K562 (cell line): Measurements from ENCODE around the gene GNAT2. TPM values are rescaled to one million over a fixed set of nuclear protein-coding genes. Genes with fewer than 3 reads are reported as not detected.

Source experiments
- CBFA2T2 ChIP-seq: fragments of 450-650 bp; conservative IDR thresholded peaks from 2 replicates; pipeline ENCODE4 v1.6.1; 2017; ENCODE audit warnings: mild to moderate bottlenecking
- CHD4 ChIP-seq: fragments of 200-600 bp; sonication (generic); IDR thresholded peaks from 3 replicates; pipeline ENCODE4 v1.6.1; 2012; ENCODE audit warnings: low read depth, mild to moderate bottlenecking, mixed read lengths, low read length, inconsistent platforms; ENCODE audit not compliant: insufficient read depth, insufficient replicate concordance, poor library complexity, severe bottlenecking
- DPF2 ChIP-seq: fragments of 450-650 bp; IDR thresholded peaks from 2 replicates; pipeline ENCODE4 v1.6.1; 2016
- FOXA3 ChIP-seq, 2 experiments: fragments of 450-650 bp in 1 of 2; sonication (generic) in 1 of 2; formaldehyde crosslinking; IDR thresholded peaks in 1 of 2; conservative IDR thresholded peaks in 1 of 2; 2 replicates each; pipeline versions ENCODE4 v1.4.0 to v1.8.0; 2020 to 2022; ENCODE audit warnings: mild to moderate bottlenecking in 2 of 2, missing genetic modification reagents in 1 of 2
- FOXK2 ChIP-seq, 2 experiments: fragments of 450-650 bp; IDR thresholded peaks in 1 of 2; conservative IDR thresholded peaks in 1 of 2; 2 replicates each; pipeline ENCODE4 v1.6.1; 2016; ENCODE audit warnings: low read depth in 2 of 2, mild to moderate bottlenecking in 1 of 2
- HMGXB4 ChIP-seq: sonication (generic); formaldehyde crosslinking; IDR thresholded peaks from 2 replicates; pipeline ENCODE4 v1.8.1; 2023; ENCODE audit warnings: mild to moderate bottlenecking, missing genetic modification reagents
- HNRNPH1 ChIP-seq: fragments of 200-400 bp; formaldehyde crosslinking; optimal IDR thresholded peaks from 2 replicates; pipeline ENCODE3; 2017; ENCODE audit warnings: low read depth, mild to moderate bottlenecking, low read length, moderate library complexity
- KDM1A ChIP-seq, 2 experiments: fragments of 450-650 bp; IDR thresholded peaks; 2 replicates each; pipeline ENCODE4 v1.6.1; 2016; ENCODE audit warnings: mild to moderate bottlenecking in 2 of 2
- MCM5 ChIP-seq: fragments of 450-650 bp; IDR thresholded peaks from 2 replicates; pipeline ENCODE4 v1.6.1; 2016; ENCODE audit warnings: low read depth
- NCOA2 ChIP-seq, 2 experiments: fragments of 450-650 bp; IDR thresholded peaks; 2 replicates each; pipeline ENCODE4 v1.6.1; 2018; ENCODE audit warnings: mild to moderate bottlenecking in 2 of 2, moderate library complexity in 1 of 2; ENCODE audit not compliant: partially characterized antibody in 2 of 2
- NCOA6 ChIP-seq: fragments of 450-650 bp; IDR thresholded peaks from 2 replicates; pipeline ENCODE4 v1.6.1; 2017; ENCODE audit warnings: mild to moderate bottlenecking
- NFIC ChIP-seq: fragments of 450-650 bp; IDR thresholded peaks from 2 replicates; pipeline ENCODE4 v1.6.1; 2017; ENCODE audit warnings: mild to moderate bottlenecking, inconsistent platforms
- NR0B1 ChIP-seq: fragments of 450-650 bp; IDR thresholded peaks from one replicate; pipeline ENCODE4 v1.6.1; 2018; ENCODE audit warnings: mild to moderate bottlenecking, moderate library complexity; ENCODE audit not compliant: partially characterized antibody
- SAFB2 ChIP-seq: fragments of 200-400 bp; formaldehyde crosslinking; IDR thresholded peaks from 2 replicates; pipeline ENCODE4 v1.6.1; 2018; ENCODE audit warnings: borderline replicate concordance, low read length, low read depth, moderate library complexity; ENCODE audit not compliant: severe bottlenecking
- SRSF1 ChIP-seq: fragments of 200-400 bp; formaldehyde crosslinking; IDR thresholded peaks from 2 replicates; pipeline ENCODE4 v1.6.1; 2017; ENCODE audit warnings: mild to moderate bottlenecking, low read depth, low read length, moderate library complexity
- SRSF9 ChIP-seq: fragments of 200-400 bp; formaldehyde crosslinking; IDR thresholded peaks from 2 replicates; pipeline ENCODE4 v1.6.1; 2017; ENCODE audit warnings: low read depth, low read length, borderline replicate concordance
- TBL1XR1 ChIP-seq, 2 experiments: IDR thresholded peaks; 2 replicates each; pipeline ENCODE4 v1.6.1; 2012; ENCODE audit warnings: improper control_type of control experiment in 2 of 2, low read length in 2 of 2, mild to moderate bottlenecking in 1 of 2
- TCFL5 ChIP-seq: fragments of 250-450 bp; sonication (Bioruptor Pico); conservative IDR thresholded peaks from 2 replicates; pipeline ENCODE4 v1.6.1; 2021; ENCODE audit warnings: mild to moderate bottlenecking, moderate library complexity, matching md5 sums
- ZKSCAN1 ChIP-seq: fragments of 150-350 bp; IDR thresholded peaks from 2 replicates; pipeline ENCODE4 v1.6.1; 2016; ENCODE audit warnings: low read depth, low read length
- ZNF695 ChIP-seq: fragments of 450-650 bp; formaldehyde crosslinking; IDR thresholded peaks from 2 replicates; pipeline ENCODE4 v1.4.0; 2020; ENCODE audit warnings: mild to moderate bottlenecking, moderate library complexity
- ZNF830 ChIP-seq: fragments of 250-450 bp; sonication (Bioruptor Pico); IDR thresholded peaks from 2 replicates; pipeline ENCODE4 v1.5.0; 2021; ENCODE audit warnings: mild to moderate bottlenecking
- polyA plus RNA-seq, 8 experiments: library from polyadenylated mRNA; depleted of rRNA in 4 of 8; stranded (reverse) in 5 of 8; unstranded in 3 of 8; fragments of >200 nt; fragmentation: Nextera tagmentation in 2 of 8; fragmentation: Illumina TruSeq in 1 of 8; extraction: Ambion mirVana in 2 of 8; extraction: Trizol in 1 of 8; gene quantifications; 2 replicates each; pipeline versions ENCODE4 v1.2.1 to v1.2.3, GENCODE V29; 2011 to 2014; ENCODE audit warnings: inconsistent platforms in 1 of 8, missing spikeins in 1 of 8
- total RNA-seq, 7 experiments: library from RNA; depleted of rRNA in 6 of 7; stranded (reverse); fragments of >200 nt in 6 of 7; fragmentation: Illumina TruSeq in 2 of 7; extraction: Trizol in 2 of 7; gene quantifications; 2 replicates each; pipeline versions ENCODE4 v1.2.1 to v1.2.3, GENCODE V29; 2011 to 2021; ENCODE audit warnings: low replicate concordance in 1 of 7
- TF ChIP-seq, protein P1 (sequence below), 2 experiments: fragments of 450-650 bp in 1 of 2; IDR thresholded peaks; 2 replicates each; pipeline ENCODE4 v1.6.1; 2011 to 2017; ENCODE audit warnings: low read depth in 2 of 2, antibody characterized with exemption in 1 of 2, borderline replicate concordance in 1 of 2, low read length in 1 of 2, mild to moderate bottlenecking in 1 of 2, mixed read lengths in 1 of 2; ENCODE audit not compliant: control insufficient read depth in 1 of 2
- TF ChIP-seq, protein P2 (sequence below): sonication (generic); formaldehyde crosslinking; IDR thresholded peaks from 2 replicates; pipeline ENCODE4 v1.5.0; 2020; ENCODE audit warnings: missing genetic modification reagents

The GNAT2 gene
- total and polyA plus RNA-seq, 9 of the 15 experiments (the other 6 are each of a cell fraction or from before 2014, with no cell fraction given): 0.06 to 0.52 (median 0.24) TPM; not detected in 1

GRCh38 chr1:109644670-109645069 lies 25.3 kb upstream of the GNAT2 start (continued):
- TF ChIP-seq, protein P1, sequence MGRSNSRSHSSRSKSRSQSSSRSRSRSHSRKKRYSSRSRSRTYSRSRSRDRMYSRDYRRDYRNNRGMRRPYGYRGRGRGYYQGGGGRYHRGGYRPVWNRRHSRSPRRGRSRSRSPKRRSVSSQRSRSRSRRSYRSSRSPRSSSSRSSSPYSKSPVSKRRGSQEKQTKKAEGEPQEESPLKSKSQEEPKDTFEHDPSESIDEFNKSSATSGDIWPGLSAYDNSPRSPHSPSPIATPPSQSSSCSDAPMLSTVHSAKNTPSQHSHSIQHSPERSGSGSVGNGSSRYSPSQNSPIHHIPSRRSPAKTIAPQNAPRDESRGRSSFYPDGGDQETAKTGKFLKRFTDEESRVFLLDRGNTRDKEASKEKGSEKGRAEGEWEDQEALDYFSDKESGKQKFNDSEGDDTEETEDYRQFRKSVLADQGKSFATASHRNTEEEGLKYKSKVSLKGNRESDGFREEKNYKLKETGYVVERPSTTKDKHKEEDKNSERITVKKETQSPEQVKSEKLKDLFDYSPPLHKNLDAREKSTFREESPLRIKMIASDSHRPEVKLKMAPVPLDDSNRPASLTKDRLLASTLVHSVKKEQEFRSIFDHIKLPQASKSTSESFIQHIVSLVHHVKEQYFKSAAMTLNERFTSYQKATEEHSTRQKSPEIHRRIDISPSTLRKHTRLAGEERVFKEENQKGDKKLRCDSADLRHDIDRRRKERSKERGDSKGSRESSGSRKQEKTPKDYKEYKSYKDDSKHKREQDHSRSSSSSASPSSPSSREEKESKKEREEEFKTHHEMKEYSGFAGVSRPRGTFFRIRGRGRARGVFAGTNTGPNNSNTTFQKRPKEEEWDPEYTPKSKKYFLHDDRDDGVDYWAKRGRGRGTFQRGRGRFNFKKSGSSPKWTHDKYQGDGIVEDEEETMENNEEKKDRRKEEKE (IDR thresholded peaks at IDR 0.05; ENCODE audit: borderline replicate concordance in 1 of 2, control insufficient read depth in 1 of 2, low read depth in 2 of 2, low read length in 1 of 2): no peak
- TF ChIP-seq, protein P2, sequence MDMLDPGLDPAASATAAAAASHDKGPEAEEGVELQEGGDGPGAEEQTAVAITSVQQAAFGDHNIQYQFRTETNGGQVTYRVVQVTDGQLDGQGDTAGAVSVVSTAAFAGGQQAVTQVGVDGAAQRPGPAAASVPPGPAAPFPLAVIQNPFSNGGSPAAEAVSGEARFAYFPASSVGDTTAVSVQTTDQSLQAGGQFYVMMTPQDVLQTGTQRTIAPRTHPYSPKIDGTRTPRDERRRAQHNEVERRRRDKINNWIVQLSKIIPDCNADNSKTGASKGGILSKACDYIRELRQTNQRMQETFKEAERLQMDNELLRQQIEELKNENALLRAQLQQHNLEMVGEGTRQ (CRISPR knock-in tag): peak; percentile 47
- peak; percentile 99 for TF ChIP-seq NFIC
- no peak for TF ChIP-seq DPF2
- TF ChIP-seq ZKSCAN1: no peak
- no peak for TF ChIP-seq NCOA6
- no peak for TF ChIP-seq NR0B1
- no peak for TF ChIP-seq MCM5
- no peak for TF ChIP-seq NCOA2 (IDR thresholded peaks at IDR 0.05; ENCODE audit: partially characterized antibody in 2 of 2)
- no peak for TF ChIP-seq CHD4
- no peak for TF ChIP-seq SRSF1
- peak; percentile 62 to 78; a peak in 3 of 4 replicates for TF ChIP-seq FOXK2 (conservative IDR thresholded peaks at IDR 0.05 in 1 of 2, IDR thresholded peaks at IDR 0.05 in 1 of 2; ENCODE audit: low read depth in 2 of 2)
- TF ChIP-seq TBL1XR1 (IDR thresholded peaks at IDR 0.05; ENCODE audit: low read length in 2 of 2): no peak
- TF ChIP-seq CBFA2T2: no peak
- 0 out of 4 replicates have a peak, but pooled peaks of 1 of the 2 experiments have one; percentile 7 for TF ChIP-seq KDM1A (IDR thresholded peaks at IDR 0.05)
- TF ChIP-seq ZNF830 (CRISPR knock-in tag): no peak
- no peak for TF ChIP-seq ZNF695
- no peak for TF ChIP-seq HNRNPH1
- TF ChIP-seq TCFL5: no peak
- TF ChIP-seq SAFB2: no peak
- TF ChIP-seq FOXA3 (CRISPR knock-in tag; conservative IDR thresholded peaks at IDR 0.05 in 1 of 2, IDR thresholded peaks at IDR 0.05 in 1 of 2): no peak
- no peak for TF ChIP-seq HMGXB4 (CRISPR knock-in tag)
- no peak for TF ChIP-seq SRSF9
